Measurements from ENCODE around the gene RGS5. TPM values are rescaled to one million over a fixed set of nuclear protein-coding genes. Genes with fewer than 3 reads are reported as not detected.

Gene RGS5
- total RNA-seq, 4 donors from 2014 or later: 37.1 to 197 (median 120) TPM

DNA sequence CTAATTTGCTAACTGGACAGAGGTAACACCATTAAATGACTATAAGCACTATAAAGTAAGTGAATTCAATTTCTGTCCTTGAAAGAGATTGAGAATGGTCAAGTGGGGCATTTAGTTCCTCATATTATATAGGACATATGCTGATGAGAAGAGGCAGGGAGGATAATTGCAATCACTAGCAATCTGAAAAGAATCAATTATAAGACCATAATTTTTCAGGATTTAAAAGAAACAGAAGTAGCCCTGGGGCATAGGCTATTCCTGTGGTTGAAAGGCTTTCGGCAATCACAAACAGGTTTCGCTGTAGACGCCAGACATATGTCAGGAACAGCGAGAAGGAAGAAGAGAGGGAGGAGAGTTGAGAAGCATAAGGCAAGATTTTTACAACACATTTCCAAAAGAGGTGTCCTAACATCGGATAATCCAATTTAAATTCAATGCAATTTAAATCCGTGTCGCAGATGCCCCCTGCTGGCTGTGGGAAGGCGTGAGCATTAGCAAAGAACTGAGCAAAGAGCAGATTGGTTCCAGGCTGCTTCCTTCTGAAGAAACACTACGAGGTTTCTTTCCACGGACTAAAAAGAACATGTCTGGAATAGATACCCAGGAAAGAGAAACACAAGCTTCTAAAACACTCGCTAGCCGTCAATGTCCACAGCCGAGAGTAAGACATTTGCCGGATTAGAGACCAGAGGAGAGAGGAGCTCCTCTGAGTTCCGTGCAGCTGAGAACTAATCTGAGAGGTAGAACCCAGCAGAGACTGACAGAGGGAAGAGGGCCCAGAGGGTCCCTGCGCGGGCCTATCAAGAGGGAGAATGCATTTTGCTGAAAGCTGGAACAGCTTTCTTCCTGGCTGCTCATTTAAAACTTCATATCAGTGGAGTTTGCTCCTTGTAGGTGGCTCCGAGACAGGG is 27.9 kb downstream of the RGS5 start:
- Histone ChIP-seq H3K9me3 (no peaks in the 10 kb centered on the region), H3K27me3 (no peaks in the 10 kb centered on the region), H3K36me3 (no peaks in the 10 kb centered on the region), H3K27ac (peak overlapping the region in 1 of 2 donors; percentile 5), H3K4me3 (no peak overlapping the region), H3K4me1 (no peaks in the 10 kb centered on the region)
- intact Hi-C loops (cut with DNase I; ENCODE audit: low total_unique reads): no loop called here
- DNase-seq: peak; percentile 58 to 74
- TF ChIP-seq, protein P1, sequence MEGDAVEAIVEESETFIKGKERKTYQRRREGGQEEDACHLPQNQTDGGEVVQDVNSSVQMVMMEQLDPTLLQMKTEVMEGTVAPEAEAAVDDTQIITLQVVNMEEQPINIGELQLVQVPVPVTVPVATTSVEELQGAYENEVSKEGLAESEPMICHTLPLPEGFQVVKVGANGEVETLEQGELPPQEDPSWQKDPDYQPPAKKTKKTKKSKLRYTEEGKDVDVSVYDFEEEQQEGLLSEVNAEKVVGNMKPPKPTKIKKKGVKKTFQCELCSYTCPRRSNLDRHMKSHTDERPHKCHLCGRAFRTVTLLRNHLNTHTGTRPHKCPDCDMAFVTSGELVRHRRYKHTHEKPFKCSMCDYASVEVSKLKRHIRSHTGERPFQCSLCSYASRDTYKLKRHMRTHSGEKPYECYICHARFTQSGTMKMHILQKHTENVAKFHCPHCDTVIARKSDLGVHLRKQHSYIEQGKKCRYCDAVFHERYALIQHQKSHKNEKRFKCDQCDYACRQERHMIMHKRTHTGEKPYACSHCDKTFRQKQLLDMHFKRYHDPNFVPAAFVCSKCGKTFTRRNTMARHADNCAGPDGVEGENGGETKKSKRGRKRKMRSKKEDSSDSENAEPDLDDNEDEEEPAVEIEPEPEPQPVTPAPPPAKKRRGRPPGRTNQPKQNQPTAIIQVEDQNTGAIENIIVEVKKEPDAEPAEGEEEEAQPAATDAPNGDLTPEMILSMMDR (IDR thresholded peaks at IDR 0.05): peak; percentile 74 to 85 (median 80)
- no peak for TF ChIP-seq POLR2A (IDR thresholded peaks at IDR 0.05)

- H3K36me3 ChIP-seq: no peaks in the 10 kb centered on the region
- no peak overlapping the region for H3K4me3 ChIP-seq
- H3K27me3 ChIP-seq: no peaks in the 10 kb centered on the region
- no peak for TF ChIP-seq POLR2A (IDR thresholded peaks at IDR 0.05)
- TF ChIP-seq, protein P1 (IDR thresholded peaks at IDR 0.05): no peak
- H3K4me1 ChIP-seq: no peaks in the 10 kb centered on the region
- no peak for DNase-seq
- intact Hi-C loops (cut with DNase I; ENCODE audit: low total_unique reads): no loop called here
- H3K9me3 ChIP-seq: no peaks in the 10 kb centered on the region
- H3K27ac ChIP-seq: peak overlapping the region in 1 of 2 donors; percentile 31
Observed at GRCh38 chr1:163173121-163173520, 29.6 kb downstream of the RGS5 start.

DNA sequence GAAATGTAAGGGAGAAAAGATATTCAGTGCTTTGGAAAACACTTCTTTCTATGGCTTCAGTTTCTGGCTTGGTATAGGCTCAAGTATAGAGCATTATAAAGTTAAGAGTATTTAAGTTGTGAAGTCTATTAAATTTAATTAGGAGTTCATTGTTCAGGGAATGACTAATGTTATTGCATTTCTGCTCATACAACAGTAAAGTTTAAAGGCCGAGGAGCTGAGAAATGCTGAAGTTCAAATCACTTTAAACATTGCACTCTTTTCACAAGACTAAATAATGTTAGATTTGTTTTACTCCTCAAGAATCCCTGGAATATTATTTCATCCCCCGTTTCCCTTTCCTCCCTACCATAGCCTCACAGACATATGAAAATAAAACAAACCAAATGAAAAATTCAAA is 30.1 kb downstream of the RGS5 start:
- no peak for DNase-seq
- no peaks in the 10 kb centered on the region for H3K4me1 ChIP-seq
- H3K27ac ChIP-seq: peak overlapping the region in 1 of 2 donors; percentile 36
- no peaks in the 10 kb centered on the region for H3K9me3 ChIP-seq
- H3K36me3 ChIP-seq: no peaks in the 10 kb centered on the region
- no peaks in the 10 kb centered on the region for H3K27me3 ChIP-seq
- no peak overlapping the region for H3K4me3 ChIP-seq
- TF ChIP-seq, protein P1 (IDR thresholded peaks at IDR 0.05): no peak
- no peak for TF ChIP-seq POLR2A (IDR thresholded peaks at IDR 0.05)
- intact Hi-C loops (cut with DNase I; ENCODE audit: low total_unique reads): no loop called here

DNA sequence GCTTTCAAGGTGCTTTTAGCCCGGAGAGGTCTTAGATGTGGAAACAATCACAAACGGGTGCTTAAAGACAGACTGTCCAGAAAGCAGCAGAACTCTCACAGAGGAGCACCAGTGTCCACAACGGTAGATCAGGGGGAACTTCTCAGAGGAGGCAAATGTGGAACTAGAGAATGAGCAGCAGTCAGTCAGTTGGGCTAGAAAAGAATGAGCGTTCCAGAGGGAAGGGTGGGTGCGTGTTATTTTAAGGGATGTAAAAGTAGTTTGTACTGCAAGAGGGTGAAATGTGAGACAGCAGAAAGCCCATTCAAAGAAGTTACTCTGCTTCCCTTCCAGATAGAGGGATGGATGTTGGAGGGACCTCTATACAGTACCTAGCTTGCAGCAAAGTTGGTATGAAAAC is 30.9 kb downstream of the RGS5 start:
- TF ChIP-seq POLR2A (IDR thresholded peaks at IDR 0.05): no peak
- TF ChIP-seq, protein P1 (IDR thresholded peaks at IDR 0.05): no peak
- H3K4me1 ChIP-seq: no peaks in the 10 kb centered on the region
- H3K27ac ChIP-seq: peak overlapping the region in 1 of 2 donors; percentile 29
- H3K9me3 ChIP-seq: no peaks in the 10 kb centered on the region
- H3K4me3 ChIP-seq: no peak overlapping the region
- H3K27me3 ChIP-seq: no peaks in the 10 kb centered on the region
- H3K36me3 ChIP-seq: no peaks in the 10 kb centered on the region
- DNase-seq: no peak
- intact Hi-C loops (cut with DNase I; ENCODE audit: low total_unique reads): no loop called here

GRCh38 chr1:163170975-163171676 is 31.6 kb downstream of the RGS5 start:
- no peaks in the 10 kb centered on the region for H3K9me3 ChIP-seq
- H3K4me1 ChIP-seq: no peaks in the 10 kb centered on the region
- H3K36me3 ChIP-seq: no peaks in the 10 kb centered on the region
- no peak overlapping the region for H3K4me3 ChIP-seq
- no peak overlapping the region for H3K27ac ChIP-seq
- no peaks in the 10 kb centered on the region for H3K27me3 ChIP-seq
- intact Hi-C loops (cut with DNase I; ENCODE audit: low total_unique reads): no loop called here
- TF ChIP-seq, protein P1 (IDR thresholded peaks at IDR 0.05): no peak
- TF ChIP-seq POLR2A (IDR thresholded peaks at IDR 0.05): no peak
- no peak for DNase-seq
